SK-N-SH (cell line): ENCODE data around the gene TNS4. TPM values are rescaled to one million over a fixed set of nuclear protein-coding genes. Genes with fewer than 3 reads are reported as not detected.

Experiments
- CTCF ChIA-PET: fragments of 300-600, 350-600 bp; formaldehyde crosslinking; extraction: SDS; loops from one replicate; lab custom pipeline; 2021; lab: Yijun Ruan, JAX
- POLR2A ChIA-PET: fragments of 350-600 bp; sonication (Branson Sonifier 250); formaldehyde crosslinking; extraction: SDS; loops from one replicate; lab custom pipeline; 2020; ENCODE audit warnings: antibody characterized with exemption, inconsistent platforms; lab: Yijun Ruan, JAX
- DNase-seq: peaks from one replicate; pipeline ENCODE4 v3.0.0; 2012
- H2AFZ ChIP-seq: fragments of 200-600 bp; sonication (generic); 2 replicates; pipeline ENCODE4 v1.8.1; 2016; ENCODE audit warnings: antibody characterized with exemption, mild to moderate bottlenecking, low read depth
- H3F3A ChIP-seq: fragments of 200-600 bp; sonication (generic); replicated peaks from 2 replicates; pipeline ENCODE3; 2016; ENCODE audit warnings: antibody characterized with exemption, mild to moderate bottlenecking; ENCODE audit not compliant: insufficient read depth
- H3K27ac ChIP-seq, 2 experiments: fragments of 200-500 bp in 1 of 2; fragments of 200-600 bp in 1 of 2; sonication (Bioruptor generic) in 1 of 2; sonication (generic), shearing (Covaris generic) in 1 of 2; 2 replicates each; pipeline versions ENCODE4 v1.5.1 to v1.6.1; 2014 to 2016; ENCODE audit warnings: low read depth in 2 of 2, inconsistent platforms in 1 of 2, low read length in 1 of 2, mild to moderate bottlenecking in 1 of 2, mixed read lengths in 1 of 2
- H3K27me3 ChIP-seq: fragments of 200-600 bp; sonication (generic), shearing (Covaris generic); 2 replicates; pipeline ENCODE4 v1.6.1; 2016; ENCODE audit warnings: mixed run types; ENCODE audit not compliant: insufficient read depth
- H3K36me3 ChIP-seq, 2 experiments: fragments of 200-500 bp in 1 of 2; fragments of 200-600 bp in 1 of 2; sonication (Bioruptor generic) in 1 of 2; sonication (generic) in 1 of 2; replicated peaks in 1 of 2; 2 replicates each; pipeline versions ENCODE3 to v1.5.1; 2014 to 2016; ENCODE audit warnings: low read length in 1 of 2, mild to moderate bottlenecking in 1 of 2; ENCODE audit not compliant: insufficient read depth in 2 of 2, control insufficient read depth in 1 of 2
- H3K4me1 ChIP-seq, 2 experiments: fragments of 200-500 bp in 1 of 2; fragments of 200-600 bp in 1 of 2; sonication (Bioruptor generic) in 1 of 2; sonication (generic), shearing (Covaris generic) in 1 of 2; 2 replicates each; pipeline versions ENCODE4 v1.5.1 to v1.6.1; 2014 to 2016; ENCODE audit warnings: low read depth in 1 of 2, low read length in 1 of 2, mixed run types in 1 of 2; ENCODE audit not compliant: insufficient read depth in 2 of 2, control insufficient read depth in 1 of 2
- H3K4me2 ChIP-seq: fragments of 200-600 bp; sonication (generic), shearing (Covaris generic); 2 replicates; pipeline ENCODE4 v1.6.1; 2017; ENCODE audit warnings: mixed run types
- H3K4me3 ChIP-seq, 2 experiments: fragments of 200-500 bp in 1 of 2; fragments of 200-600 bp in 1 of 2; sonication (Bioruptor generic) in 1 of 2; sonication (generic), shearing (Covaris generic) in 1 of 2; 2 replicates each; pipeline versions ENCODE4 v1.5.1 to v1.8.1; 2014 to 2016; ENCODE audit warnings: low read depth in 2 of 2, inconsistent platforms in 1 of 2, low read length in 1 of 2, mild to moderate bottlenecking in 1 of 2, mixed read lengths in 1 of 2, moderate library complexity in 1 of 2
- H3K79me2 ChIP-seq: fragments of 200-600 bp; sonication (generic); 2 replicates; pipeline ENCODE4 v1.8.1; 2017; ENCODE audit warnings: mild to moderate bottlenecking; ENCODE audit not compliant: insufficient read depth
- H3K9ac ChIP-seq: fragments of 200-600 bp; sonication (generic); 2 replicates; pipeline ENCODE4 v1.6.1; 2017; ENCODE audit warnings: mixed run types
- H3K9me2 ChIP-seq: fragments of 200-600 bp; sonication (generic); 2 replicates; pipeline ENCODE4 v1.6.1; 2017; ENCODE audit warnings: mixed run types
- H3K9me3 ChIP-seq: fragments of 200-600 bp; sonication (generic); 2 replicates; pipeline ENCODE4 v1.6.1; 2017; ENCODE audit warnings: mixed run types, mild to moderate bottlenecking, moderate library complexity
- H4K20me1 ChIP-seq: fragments of 200-600 bp; sonication (generic); 2 replicates; pipeline ENCODE4 v1.6.1; 2017; ENCODE audit warnings: mild to moderate bottlenecking, mixed run types; ENCODE audit not compliant: insufficient read depth
- EP300 ChIP-seq, 2 experiments: IDR thresholded peaks; 2 replicates each; pipeline versions ENCODE4 v1.4.0 to v1.6.1; 2012; ENCODE audit warnings: borderline replicate concordance in 1 of 2, low read depth in 1 of 2, low read length in 1 of 2
- FOSL2 ChIP-seq: IDR thresholded peaks from 2 replicates; pipeline ENCODE4 v1.4.0; 2012; ENCODE audit warnings: low read depth, mild to moderate bottlenecking, moderate library complexity, borderline replicate concordance
- GABPA ChIP-seq: IDR thresholded peaks from 2 replicates; pipeline ENCODE4 v1.4.0; 2012; ENCODE audit warnings: low read depth, mild to moderate bottlenecking
- GATA2 ChIP-seq: sonication (generic); formaldehyde crosslinking; IDR thresholded peaks from 2 replicates; pipeline ENCODE4 v1.5.0; 2020; ENCODE audit warnings: mild to moderate bottlenecking, missing genetic modification reagents
- JUND ChIP-seq: IDR thresholded peaks from 2 replicates; pipeline ENCODE4 v1.4.0; 2012
- MEF2A ChIP-seq: IDR thresholded peaks from 2 replicates; pipeline ENCODE4 v1.4.0; 2012; ENCODE audit warnings: low read depth, borderline replicate concordance
- RFX5 ChIP-seq: IDR thresholded peaks from 2 replicates; pipeline ENCODE4 v1.6.1; 2012; ENCODE audit warnings: mild to moderate bottlenecking, improper control_type of control experiment, low read length
- TCF12 ChIP-seq: IDR thresholded peaks from 2 replicates; pipeline ENCODE4 v1.4.0; 2012
- WGBS: methylation state at CpG from one replicate; pipeline ENCODE4 v1.1.6; 2017; ENCODE audit warnings: low lambda C conversion rate; 5-methylcytosine and 5-hydroxymethylcytosine counted together
- polyA plus RNA-seq, 3 experiments: library from polyadenylated mRNA; depleted of rRNA; stranded (reverse); fragments of >200 nt; gene quantifications; 2 replicates each; pipeline ENCODE4 v1.2.3, GENCODE V29; 2012
- TF ChIP-seq, protein P1 (sequence below): IDR thresholded peaks from 2 replicates; pipeline ENCODE4; 2012

The TNS4 gene
- polyA plus RNA-seq, 1 of the 3 experiments (the other 2 are of a cell fraction): not detected

DNA sequence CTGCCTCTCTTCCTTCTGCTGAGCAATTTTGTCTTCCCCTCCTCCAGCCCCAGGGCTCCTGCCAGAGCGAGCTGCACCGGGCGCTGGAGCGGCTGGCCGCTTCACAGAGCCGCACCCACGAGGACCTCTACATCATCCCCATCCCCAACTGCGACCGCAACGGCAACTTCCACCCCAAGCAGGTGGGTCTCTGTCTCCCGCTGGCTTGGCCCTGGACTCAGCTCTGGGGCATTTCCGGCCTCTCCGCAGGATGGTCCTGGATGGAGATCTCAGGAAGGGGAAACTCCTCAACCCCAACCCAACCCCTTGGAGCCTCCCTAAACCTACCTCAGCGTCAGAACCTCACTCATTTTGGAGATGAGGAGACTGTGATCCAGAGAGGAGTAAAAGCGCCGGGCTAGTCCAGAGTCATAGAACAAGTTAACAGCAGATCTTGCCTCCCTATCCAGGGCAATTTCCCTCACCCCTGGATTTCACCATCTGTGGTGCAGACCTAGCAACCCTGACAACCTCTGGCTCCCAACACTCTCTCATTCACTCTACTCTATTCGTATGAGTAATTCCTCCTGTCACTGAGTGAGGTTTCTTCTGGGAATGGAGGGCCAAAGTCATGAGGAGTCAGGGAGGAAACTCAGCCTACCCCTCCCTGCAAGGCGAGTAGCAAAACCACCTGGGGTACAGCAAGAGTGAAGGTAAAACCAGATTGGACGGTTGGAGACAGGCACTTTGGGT is 47.4 kb downstream of the TNS4 start:
- peaks cover 40 to 67% of the 10 kb centered on the region in 2 experiments for H3K4me1 ChIP-seq
- DNase-seq: no peak
- H3K9ac ChIP-seq: no peak overlapping the region
- CTCF ChIA-PET: interaction anchor here (0.9 to 18.2 kb wide), 8 partner anchors 10 to 106 kb away, joined by 3 to 332 read pairs (median 66); partner anchors contain the start of gene IGFBP4
- no peaks in the 10 kb centered on the region for H3K9me2 ChIP-seq
- H3K27me3 ChIP-seq: no peaks in the 10 kb centered on the region
- no peak overlapping the region for H3K27ac ChIP-seq
- TF ChIP-seq, protein P1, sequence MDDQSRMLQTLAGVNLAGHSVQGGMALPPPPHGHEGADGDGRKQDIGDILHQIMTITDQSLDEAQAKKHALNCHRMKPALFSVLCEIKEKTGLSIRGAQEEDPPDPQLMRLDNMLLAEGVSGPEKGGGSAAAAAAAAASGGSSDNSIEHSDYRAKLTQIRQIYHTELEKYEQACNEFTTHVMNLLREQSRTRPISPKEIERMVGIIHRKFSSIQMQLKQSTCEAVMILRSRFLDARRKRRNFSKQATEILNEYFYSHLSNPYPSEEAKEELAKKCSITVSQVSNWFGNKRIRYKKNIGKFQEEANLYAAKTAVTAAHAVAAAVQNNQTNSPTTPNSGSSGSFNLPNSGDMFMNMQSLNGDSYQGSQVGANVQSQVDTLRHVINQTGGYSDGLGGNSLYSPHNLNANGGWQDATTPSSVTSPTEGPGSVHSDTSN: peak; percentile 49
- no peak for TF ChIP-seq GATA2 (CRISPR knock-in tag)
- TF ChIP-seq GABPA: no peak
- TF ChIP-seq TCF12: peak; percentile 72
- 0 out of 4 replicates have a peak, but pooled peaks of 1 of the 2 experiments have one; percentile 14 for TF ChIP-seq EP300 (IDR thresholded peaks at IDR 0.05; ENCODE audit: borderline replicate concordance in 1 of 2, low read depth in 1 of 2, low read length in 1 of 2)
- no peak for TF ChIP-seq RFX5
- TF ChIP-seq FOSL2: peak; percentile 10; the same call in 1 of the 2 replicates
- TF ChIP-seq, all 33 proteins: peak for 4
- WGBS: 89% methylated on average over 16 of the region's 19 CpGs
- Histone ChIP-seq H2AFZ (no peak overlapping the region), H3F3A (peaks cover 30% of the 10 kb centered on the region), H3K79me2 (peaks cover 15% of the 10 kb centered on the region; the same call in 1 of the 2 replicates), H3K4me2 (no peak overlapping the region), H3K36me3 (peaks cover 11 to 30% of the 10 kb centered on the region in 2 experiments), H4K20me1 (no peaks in the 10 kb centered on the region), H3K9me3 (no peaks in the 10 kb centered on the region), H3K4me3 (no peak overlapping the region)
- POLR2A ChIA-PET: no interaction called here

DNA sequence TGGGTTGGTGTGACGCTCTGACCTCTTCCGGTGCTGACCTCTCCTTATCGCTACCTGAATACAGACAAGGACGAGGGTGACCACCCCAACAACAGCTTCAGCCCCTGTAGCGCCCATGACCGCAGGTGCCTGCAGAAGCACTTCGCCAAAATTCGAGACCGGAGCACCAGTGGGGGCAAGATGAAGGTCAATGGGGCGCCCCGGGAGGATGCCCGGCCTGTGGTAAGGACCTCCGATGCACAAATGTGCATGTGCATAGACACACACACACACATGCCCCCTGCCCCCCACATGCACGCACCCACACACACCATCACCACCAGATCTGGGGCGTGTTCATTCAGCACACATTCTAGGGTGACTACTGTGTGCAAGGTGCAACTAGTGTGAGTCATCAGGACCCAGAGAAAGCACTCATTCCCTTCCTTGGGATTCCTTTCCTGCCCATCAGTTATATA is 48.5 kb downstream of the TNS4 start:
- Histone ChIP-seq H3K36me3 (peaks cover 11 to 30% of the 10 kb centered on the region in 2 experiments), H3K27ac (peak overlapping the region; percentile 54 to 71; a peak in 3 of 4 replicates), H4K20me1 (no peaks in the 10 kb centered on the region), H3K9me3 (no peaks in the 10 kb centered on the region), H3K4me2 (peak overlapping the region; percentile 53), H3K4me1 (peaks cover 31 to 67% of the 10 kb centered on the region in 2 experiments), H3K4me3 (no peak overlapping the region), H3K79me2 (peaks cover 22% of the 10 kb centered on the region; the same call in 1 of the 2 replicates), H2AFZ (no peak overlapping the region), H3K27me3 (no peaks in the 10 kb centered on the region), H3F3A (peaks cover 25% of the 10 kb centered on the region), H3K9ac (no peak overlapping the region; the same call in 1 of the 2 replicates), H3K9me2 (no peaks in the 10 kb centered on the region)
- TF ChIP-seq FOSL2: peak; percentile 53; the same call in 1 of the 2 replicates
- no peak for TF ChIP-seq MEF2A
- peak; percentile 38; the same call in 1 of the 2 replicates for TF ChIP-seq TCF12
- TF ChIP-seq JUND: no peak
- WGBS: 76% methylated on average over 11 of the region's 15 CpGs
- POLR2A ChIA-PET: interaction anchor here (2.7 kb wide), 1 partner anchor 8 kb away, joined by 15 read pairs; no protein-coding TSS in a partner anchor
- DNase-seq: no peak
- CTCF ChIA-PET: interaction anchor here (0.9 to 18.2 kb wide), 6 partner anchors 2 to 107 kb away, joined by 3 to 332 read pairs (median 181); partner anchors contain the start of gene IGFBP4
